NCI-H1436 (cell line): ENCODE measurements around the gene GSTA5.
"Not testable (repeated sequence)": the region's sequence is repeated elsewhere in the genome, so short reads cannot be mapped to it uniquely, and the experiment has no call there.

ENCODE experiments used
- DNase-seq: peaks from one replicate; lab custom pipeline; 2025; lab: John Stamatoyannopoulos, UW

Gene GSTA5

GRCh38 chr6:52840763-52841585 lies at the start of gene GSTA5:
GSTA5 (minus strand) TSS chr6:52840813.
- no peak for DNase-seq

- DNase-seq: no peak
Observed at GRCh38 chr6:52890018-52890417, 49.4 kb upstream of the GSTA5 start.

- DNase-seq: no peak
Observed at GRCh38 chr6:52887910-52888524, 47.4 kb upstream of the GSTA5 start.

- DNase-seq: peak; percentile 69
Observed at GRCh38 chr6:52881996-52882841, 41.6 kb upstream of the GSTA5 start.

- no peak for DNase-seq
Observed at GRCh38 chr6:52881662-52881995, 41.0 kb upstream of the GSTA5 start.

- DNase-seq: no peak
Observed at GRCh38 chr6:52877786-52878185, 37.2 kb upstream of the GSTA5 start.

GRCh38 chr6:52877168-52877567 lies 36.6 kb upstream of the GSTA5 start:
- DNase-seq: no peak

- DNase-seq: no peak
Observed at GRCh38 chr6:52876056-52876787, 35.6 kb upstream of the GSTA5 start.

GRCh38 chr6:52872031-52872430 lies 31.4 kb upstream of the GSTA5 start:
- DNase-seq: no peak

GRCh38 chr6:52871621-52872020 lies 31.0 kb upstream of the GSTA5 start:
- no peak for DNase-seq

GRCh38 chr6:52870335-52871091 lies 29.9 kb upstream of the GSTA5 start:
- not testable (repeated sequence) for DNase-seq

- not testable (repeated sequence) for DNase-seq
Observed at GRCh38 chr6:52868899-52869298, 28.3 kb upstream of the GSTA5 start.

- DNase-seq: no peak
Observed at GRCh38 chr6:52868240-52868639, 27.6 kb upstream of the GSTA5 start.

- DNase-seq: not testable (repeated sequence)
Observed at GRCh38 chr6:52861151-52861550, 20.5 kb upstream of the GSTA5 start.

- DNase-seq: no peak
Observed at GRCh38 chr6:52858416-52858815, 17.8 kb upstream of the GSTA5 start.

GRCh38 chr6:52856137-52856536 lies 15.5 kb upstream of the GSTA5 start:
- not testable (repeated sequence) for DNase-seq

- no peak for DNase-seq
Observed at GRCh38 chr6:52849137-52849536, 8.5 kb upstream of the GSTA5 start.

- DNase-seq: no peak
Observed at GRCh38 chr6:52846002-52846401, 5.4 kb upstream of the GSTA5 start.

- DNase-seq: no peak
Observed at GRCh38 chr6:52843605-52844004, 3.0 kb upstream of the GSTA5 start.

- no peak for DNase-seq
Observed at GRCh38 chr6:52839124-52840055, 1.2 kb downstream of the GSTA5 start.
